Stomach (tissue), 4 donors: ENCODE measurements around the gene CDC14A.

Experiments used
- POLR2A ChIP-seq, 4 donors: fragments of 450-650 bp; IDR thresholded peaks; one replicate each; pipeline ENCODE4 v1.6.1; 2016; ENCODE audit warnings: antibody characterized with exemption in 4 of 4, control low read depth in 2 of 4, mild to moderate bottlenecking in 1 of 4, moderate library complexity in 1 of 4
- POLR2AphosphoS5 ChIP-seq, 3 donors: sonication (generic); formaldehyde crosslinking; IDR thresholded peaks; one replicate each; pipeline ENCODE4 v1.6.1; 2016; ENCODE audit warnings: antibody characterized with exemption in 3 of 3
- TF ChIP-seq, protein P1 (sequence below), 7 experiments: fragments of 450-650 bp in 4 of 7; fragments of 200-600 bp in 3 of 7; sonication (generic) in 3 of 7; IDR thresholded peaks; one replicate each; pipeline ENCODE4 v1.5.1; 2016 to 2019; ENCODE audit warnings: antibody characterized with exemption in 7 of 7, control low read depth in 2 of 7, mild to moderate bottlenecking in 1 of 7

GRCh38 chr1:100512803-100513352 lies 160.6 kb downstream of the CDC14A start:
- TF ChIP-seq, protein P1, sequence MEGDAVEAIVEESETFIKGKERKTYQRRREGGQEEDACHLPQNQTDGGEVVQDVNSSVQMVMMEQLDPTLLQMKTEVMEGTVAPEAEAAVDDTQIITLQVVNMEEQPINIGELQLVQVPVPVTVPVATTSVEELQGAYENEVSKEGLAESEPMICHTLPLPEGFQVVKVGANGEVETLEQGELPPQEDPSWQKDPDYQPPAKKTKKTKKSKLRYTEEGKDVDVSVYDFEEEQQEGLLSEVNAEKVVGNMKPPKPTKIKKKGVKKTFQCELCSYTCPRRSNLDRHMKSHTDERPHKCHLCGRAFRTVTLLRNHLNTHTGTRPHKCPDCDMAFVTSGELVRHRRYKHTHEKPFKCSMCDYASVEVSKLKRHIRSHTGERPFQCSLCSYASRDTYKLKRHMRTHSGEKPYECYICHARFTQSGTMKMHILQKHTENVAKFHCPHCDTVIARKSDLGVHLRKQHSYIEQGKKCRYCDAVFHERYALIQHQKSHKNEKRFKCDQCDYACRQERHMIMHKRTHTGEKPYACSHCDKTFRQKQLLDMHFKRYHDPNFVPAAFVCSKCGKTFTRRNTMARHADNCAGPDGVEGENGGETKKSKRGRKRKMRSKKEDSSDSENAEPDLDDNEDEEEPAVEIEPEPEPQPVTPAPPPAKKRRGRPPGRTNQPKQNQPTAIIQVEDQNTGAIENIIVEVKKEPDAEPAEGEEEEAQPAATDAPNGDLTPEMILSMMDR (IDR thresholded peaks at IDR 0.05): no peak
- TF ChIP-seq POLR2A (IDR thresholded peaks at IDR 0.05) (no peak), POLR2AphosphoS5 (IDR thresholded peaks at IDR 0.05) (no peak)
